ENCODE data around the gene EIF4ENIF1.
"Not testable (repeated sequence)": the region's sequence is repeated elsewhere in the genome, so short reads cannot be mapped to it uniquely, and the experiment has no call there.

EIF4ENIF1 gene

GRCh38 chr22:31491218-31491962 lies 1.7 kb upstream of the EIF4ENIF1 start:
- no peak for DNase-seq

- DNase-seq, result peak; percentile 87
Observed at GRCh38 chr22:31490496-31490925, 869 bp upstream of the EIF4ENIF1 start.

GRCh38 chr22:31488988-31489617 lies 539 bp downstream of the EIF4ENIF1 start:
- no peak for DNase-seq

DNA sequence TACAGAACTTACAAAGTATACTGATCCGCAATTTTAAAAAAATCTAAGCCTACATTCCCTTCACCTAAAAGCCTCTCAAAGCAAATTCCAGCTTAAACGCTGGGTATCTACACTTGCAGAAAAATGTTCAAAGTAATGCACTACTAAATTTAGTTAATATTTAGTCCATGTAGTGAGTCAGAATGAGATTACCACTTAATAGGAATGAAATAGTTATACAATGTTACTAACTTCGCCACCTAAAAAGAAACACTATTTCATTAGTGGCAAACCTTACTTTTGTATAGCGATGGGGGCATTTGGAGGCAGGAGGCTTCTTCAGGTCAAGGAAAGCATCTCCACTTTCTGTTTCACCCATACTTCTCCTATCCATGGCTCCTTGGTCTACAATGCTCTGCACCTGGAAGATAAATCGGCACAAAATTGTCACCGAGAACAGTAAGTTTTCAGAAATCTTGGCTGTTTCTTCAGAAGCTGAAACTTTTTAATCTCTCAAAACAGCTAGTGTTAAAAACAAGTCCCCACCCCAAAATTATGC lies 1.2 kb downstream of the EIF4ENIF1 start:
- no peak for DNase-seq

DNA sequence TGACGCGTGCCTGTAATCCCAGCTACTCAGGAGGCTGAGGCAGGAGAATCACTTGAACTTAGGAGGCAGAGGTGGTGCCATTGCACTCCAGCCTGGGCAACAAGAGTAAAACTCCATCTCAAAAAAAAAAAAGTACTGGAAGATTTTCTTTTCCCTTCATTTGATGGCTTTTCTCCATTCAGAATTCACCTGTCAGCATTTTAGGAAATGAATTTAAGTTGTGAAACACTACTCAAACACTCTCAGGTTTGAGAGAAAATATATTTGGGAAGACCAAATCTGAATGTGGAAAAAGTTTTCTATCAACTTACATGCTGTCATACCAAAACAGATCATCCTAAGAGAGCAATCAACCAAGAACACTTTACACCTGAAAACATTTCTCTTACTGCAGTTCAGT lies 2.7 kb downstream of the EIF4ENIF1 start:
- no peak for DNase-seq

DNA sequence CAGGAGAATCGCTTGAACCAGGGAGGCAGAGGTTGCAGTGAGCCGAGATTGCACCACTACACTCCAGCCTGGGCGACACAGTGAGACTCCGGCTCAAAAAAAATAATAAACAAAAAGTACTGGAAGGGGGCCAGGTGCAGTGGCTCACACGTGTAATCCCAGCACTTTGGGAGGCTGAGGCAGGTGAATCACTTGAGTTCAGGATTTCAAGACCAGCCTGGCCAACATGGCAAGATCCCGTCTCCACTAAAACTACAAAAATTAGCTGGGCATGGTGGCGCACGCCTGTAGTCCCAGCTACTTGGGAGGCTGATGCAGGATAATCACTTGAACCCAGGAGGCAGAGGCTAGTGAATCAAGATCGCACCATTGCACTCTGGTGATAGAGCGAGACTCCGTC lies 3.3 kb downstream of the EIF4ENIF1 start:
- DNase-seq, result not testable (repeated sequence)

- DNase-seq, result not testable (repeated sequence)
Observed at GRCh38 chr22:31482470-31482869, 7.2 kb downstream of the EIF4ENIF1 start.

DNA sequence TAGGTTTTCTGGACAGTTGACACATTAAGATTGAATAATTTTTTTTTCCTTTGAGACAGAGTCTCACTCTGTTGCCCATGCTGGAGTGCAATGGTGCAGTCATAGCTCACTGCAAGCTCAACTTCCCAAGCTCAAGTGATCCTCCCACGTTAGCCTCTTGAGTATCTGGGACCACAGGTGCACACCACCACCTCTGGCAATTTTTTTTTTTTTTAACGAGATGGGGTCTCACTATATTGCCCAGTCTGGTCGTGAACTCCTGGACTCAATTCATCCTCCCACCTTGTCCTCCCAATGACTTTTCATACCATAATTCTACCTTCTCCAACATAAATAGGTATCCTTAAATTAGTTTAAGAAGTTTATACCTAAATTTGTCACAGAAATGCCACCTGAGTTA lies 8.5 kb downstream of the EIF4ENIF1 start:
- DNase-seq, result no peak

DNA sequence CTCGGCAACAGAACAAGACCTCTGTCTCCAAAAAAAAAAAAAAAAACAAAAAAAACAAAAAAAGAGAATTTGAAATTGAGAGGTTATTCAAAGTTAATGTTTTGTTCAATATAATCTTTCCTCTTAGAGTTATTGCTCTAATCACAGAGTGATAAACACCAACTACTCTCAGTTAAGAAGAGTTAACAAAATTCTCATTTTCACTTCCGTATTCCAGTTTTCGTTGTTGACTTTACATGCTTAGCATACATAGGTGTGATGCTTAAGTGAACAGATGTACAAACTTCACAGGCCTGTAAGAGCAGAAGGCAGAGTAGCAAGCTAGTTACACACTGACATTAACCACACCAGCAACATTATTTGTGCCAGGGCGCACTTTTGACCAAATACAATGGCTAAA lies 12.3 kb downstream of the EIF4ENIF1 start:
- DNase-seq, result no peak

GRCh38 chr22:31475800-31476199 lies 13.8 kb downstream of the EIF4ENIF1 start:
- no peak for DNase-seq

- no peak for DNase-seq
Observed at GRCh38 chr22:31474743-31475142, 14.9 kb downstream of the EIF4ENIF1 start.

GRCh38 chr22:31465307-31465706 lies 24.3 kb downstream of the EIF4ENIF1 start:
- DNase-seq, result no peak

DNA sequence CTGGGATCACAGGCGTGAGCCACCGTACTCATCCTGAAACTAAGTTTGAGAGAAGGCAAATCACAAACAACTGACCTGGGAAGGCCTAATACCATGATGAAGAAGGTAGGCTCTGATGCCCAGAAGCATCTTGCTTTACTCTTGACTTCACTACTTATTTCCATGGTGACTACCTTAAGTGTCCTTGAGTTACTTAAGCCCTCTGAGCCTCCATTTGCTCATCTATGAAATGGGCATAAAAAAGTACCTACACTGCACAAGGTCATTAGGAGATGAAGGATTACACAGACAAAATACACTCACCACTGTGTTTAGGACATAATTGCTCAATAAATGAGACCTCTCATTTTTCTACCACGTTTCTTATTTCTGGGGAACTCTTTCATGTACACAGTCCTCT lies 27.9 kb downstream of the EIF4ENIF1 start:
- DNase-seq, result no peak

DNA sequence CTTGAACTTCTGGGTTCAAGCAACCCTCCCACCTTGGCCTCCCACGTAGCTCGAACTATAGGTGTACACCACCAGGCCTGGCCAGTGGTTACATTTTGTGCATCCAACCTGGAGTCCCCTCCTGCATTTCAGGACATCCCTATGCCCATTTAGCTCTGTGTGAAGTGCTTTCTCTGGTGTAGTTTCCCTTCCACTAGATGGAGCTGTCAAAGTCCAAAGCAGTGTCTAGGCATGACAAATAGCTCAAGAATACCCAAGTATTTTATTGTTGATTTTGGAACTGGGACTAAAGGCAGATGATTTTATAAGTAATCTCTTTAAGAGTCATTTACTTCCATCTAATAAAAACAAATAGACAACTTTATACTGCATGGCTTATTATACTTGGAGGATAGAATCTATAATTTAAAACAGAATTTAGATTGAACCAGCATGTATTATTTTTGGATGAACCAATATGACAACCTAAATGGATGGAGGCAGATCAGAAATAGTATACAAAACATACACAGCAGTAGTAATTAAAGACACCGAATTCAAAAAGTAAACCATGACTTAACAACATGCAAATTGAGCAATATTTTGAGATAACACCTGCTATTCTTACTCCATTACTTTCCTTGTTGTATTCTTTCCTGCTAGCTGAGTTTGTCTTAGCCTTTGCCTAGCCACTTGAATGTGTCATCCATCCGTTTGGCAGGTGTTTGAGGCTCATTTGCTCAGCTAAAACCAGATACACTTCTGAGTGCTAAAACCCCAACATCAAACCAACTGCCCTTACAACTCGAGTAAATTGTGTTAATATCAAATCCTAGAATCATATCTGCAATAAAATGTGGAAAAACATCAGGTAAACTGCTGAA lies 37.7 kb downstream of the EIF4ENIF1 start:
- DNase-seq, result no peak

DNA sequence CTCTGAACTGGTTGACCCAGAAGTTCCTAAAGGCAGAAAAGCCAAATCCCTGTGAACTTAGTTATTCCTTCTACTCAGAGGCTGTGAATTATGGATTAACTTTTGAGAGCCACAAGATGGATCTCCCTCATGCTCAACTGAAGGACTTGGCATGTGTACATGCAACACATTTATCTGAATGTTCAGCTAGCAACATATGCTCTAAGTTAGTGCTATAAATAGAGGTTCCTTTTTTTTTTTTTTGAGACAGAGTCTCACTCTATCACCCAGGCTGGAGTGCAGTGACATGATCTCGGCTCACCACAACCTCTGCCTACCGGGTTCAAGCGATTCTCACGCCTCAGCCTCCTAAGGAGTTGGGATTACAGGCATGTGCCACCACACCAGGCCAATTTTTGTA lies 40.1 kb downstream of the EIF4ENIF1 start:
- DNase-seq, result no peak

DNA sequence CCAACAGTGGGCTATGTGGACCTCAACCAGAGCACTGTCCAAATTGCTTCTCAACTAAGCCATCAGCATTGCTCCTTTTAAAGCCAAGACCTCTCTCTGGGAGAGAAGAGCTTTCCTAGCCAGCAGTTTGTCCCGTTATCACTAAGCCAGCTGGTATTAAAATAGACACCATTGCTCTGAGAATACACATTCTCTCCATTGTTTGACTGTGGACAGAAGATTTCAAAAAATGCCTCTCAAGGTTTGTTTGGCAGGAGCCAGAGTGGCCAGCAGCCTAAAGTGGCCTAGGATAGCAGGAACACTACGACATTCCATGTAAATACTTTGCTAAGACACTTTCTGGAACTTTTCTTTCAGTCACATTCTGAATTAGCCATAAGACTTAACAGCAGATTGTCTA lies 41.3 kb downstream of the EIF4ENIF1 start:
- DNase-seq, result no peak

DNA sequence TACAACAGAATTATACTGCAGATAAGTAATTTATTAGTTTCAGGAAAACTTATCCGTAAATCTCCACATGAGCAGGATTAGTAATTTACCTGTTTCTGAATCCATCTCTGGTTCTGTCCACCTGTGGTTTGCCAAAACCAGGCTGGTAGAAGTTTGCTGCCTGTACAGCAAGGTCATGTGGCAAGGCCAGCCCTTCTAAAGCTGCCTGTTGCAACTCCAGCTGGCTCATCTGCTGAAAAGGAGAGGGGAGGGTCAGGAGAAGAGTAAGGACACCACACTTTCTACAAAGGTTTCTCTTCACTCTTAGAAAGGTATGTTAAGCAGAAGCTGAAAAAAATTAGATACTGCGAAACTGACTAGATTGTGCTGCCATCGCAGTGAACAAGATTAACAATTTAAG lies 42.3 kb downstream of the EIF4ENIF1 start:
- DNase-seq, result no peak

- DNase-seq, result no peak
Observed at GRCh38 chr22:31446767-31447166, 42.9 kb downstream of the EIF4ENIF1 start.

GRCh38 chr22:31446208-31446607 lies 43.4 kb downstream of the EIF4ENIF1 start:
- DNase-seq, result no peak

DNA sequence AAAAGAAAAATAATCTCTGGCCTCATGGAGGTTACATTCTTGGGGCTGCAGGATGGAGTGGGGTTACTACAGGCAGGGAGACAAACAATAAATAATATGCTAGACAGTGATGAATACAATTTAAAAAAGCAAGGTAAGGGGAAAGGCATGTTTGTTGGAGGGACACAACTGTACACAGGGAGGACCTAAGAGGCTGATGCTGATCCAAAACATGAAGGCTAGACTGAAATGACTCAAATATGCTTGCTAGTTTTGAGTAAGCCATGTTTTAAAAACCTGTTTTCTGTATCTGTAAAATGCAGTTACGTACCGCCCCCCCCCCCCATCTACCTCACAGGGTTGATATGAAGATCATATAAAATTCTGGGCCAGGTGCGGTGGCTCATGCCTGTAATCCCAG lies 44.0 kb downstream of the EIF4ENIF1 start:
- no peak for DNase-seq

GRCh38 chr22:31443516-31443915 lies 46.1 kb downstream of the EIF4ENIF1 start:
- no peak for DNase-seq

GRCh38 chr22:31442768-31443489 lies 46.7 kb downstream of the EIF4ENIF1 start:
- no peak for DNase-seq

DNA sequence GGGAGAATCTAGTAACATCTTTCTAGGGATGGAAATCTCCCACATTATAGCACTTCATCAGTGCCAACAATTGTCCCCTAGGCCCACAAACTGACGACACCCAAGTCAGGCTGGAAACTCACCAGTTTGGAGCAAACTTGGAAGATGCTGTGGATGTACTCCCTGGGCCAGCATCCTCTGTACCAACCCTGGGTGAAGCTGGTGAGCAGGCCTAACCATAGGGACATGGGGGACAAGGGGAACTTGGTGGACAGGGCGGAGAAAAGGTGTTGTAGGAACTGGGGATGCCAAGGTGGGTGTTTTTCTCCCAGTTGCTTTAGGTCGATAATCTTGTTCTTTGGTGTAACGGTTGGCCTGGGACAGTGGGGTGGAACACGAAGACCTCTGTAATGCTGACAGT lies 48.0 kb downstream of the EIF4ENIF1 start:
- DNase-seq, result no peak
